Neuronal stem cell (in vitro differentiated cells): ENCODE results near the gene MAP3K15.
"Not testable (repeated sequence)": the region's sequence is repeated elsewhere in the genome, so short reads cannot be mapped to it uniquely, and the experiment has no call there.

Source experiments
- DNase-seq: peaks from one replicate; pipeline ENCODE4 v3.0.0-alpha.2; 2013; ENCODE audit warnings: low spot score
- H2AFZ ChIP-seq: one replicate; pipeline ENCODE4 v1.6.1; 2013; ENCODE audit warnings: mild to moderate bottlenecking, low read length, inconsistent platforms
- H2AK5ac ChIP-seq: 2 replicates; pipeline ENCODE4 v1.6.1; 2013; ENCODE audit warnings: low read depth, mild to moderate bottlenecking, inconsistent platforms, low read length, moderate library complexity, mixed read lengths
- H2BK120ac ChIP-seq: 2 replicates; pipeline ENCODE4 v1.6.1; 2013; ENCODE audit warnings: low read depth, mild to moderate bottlenecking, inconsistent platforms, low read length, moderate library complexity, mixed read lengths
- H2BK12ac ChIP-seq: one replicate; pipeline ENCODE4 v1.6.1; 2013; ENCODE audit warnings: low read length, inconsistent platforms
- H2BK15ac ChIP-seq: 2 replicates; pipeline ENCODE4 v1.6.1; 2013; ENCODE audit warnings: mild to moderate bottlenecking, low read length, inconsistent platforms, mixed read lengths
- H2BK5ac ChIP-seq: one replicate; pipeline ENCODE4 v1.6.1; 2013; ENCODE audit warnings: inconsistent platforms, mild to moderate bottlenecking, low read length, moderate library complexity
- H3K14ac ChIP-seq: one replicate; pipeline ENCODE4 v1.6.1; 2013; ENCODE audit warnings: low read length, inconsistent platforms
- H3K18ac ChIP-seq: 2 replicates; pipeline ENCODE4 v1.6.1; 2013; ENCODE audit warnings: low read length, inconsistent platforms
- H3K23ac ChIP-seq: 2 replicates; pipeline ENCODE4 v1.6.1; 2013; ENCODE audit warnings: low read depth, mild to moderate bottlenecking, mixed read lengths, low read length, inconsistent platforms; ENCODE audit not compliant: poor library complexity
- H3K27ac ChIP-seq: replicated peaks from 3 replicates; pipeline ENCODE4 v1.5.1; 2013; ENCODE audit warnings: low read length, inconsistent platforms
- H3K27me3 ChIP-seq, 3 experiments: 2 replicates each; pipeline ENCODE4 v1.6.1; 2013; ENCODE audit warnings: low read length in 3 of 3, mild to moderate bottlenecking in 2 of 3, inconsistent platforms in 1 of 3, low read depth in 1 of 3, mixed read lengths in 1 of 3, moderate library complexity in 1 of 3; ENCODE audit not compliant: control insufficient read depth in 3 of 3, insufficient read depth in 3 of 3
- H3K36me3 ChIP-seq, 2 donors: replicated peaks in 1 of 2; 2 replicates each; pipeline ENCODE4 v1.6.1; 2013; ENCODE audit warnings: low read length in 2 of 2; ENCODE audit not compliant: control insufficient read depth in 2 of 2, insufficient read depth in 2 of 2
- H3K4ac ChIP-seq: 2 replicates; pipeline ENCODE4 v1.6.1; 2013; ENCODE audit warnings: inconsistent platforms, mild to moderate bottlenecking, low read length, moderate library complexity
- H3K4me1 ChIP-seq, 2 donors: 1 replicate in 1 of 2; 2 replicates in 1 of 2; pipeline ENCODE4 v1.6.1; 2013; ENCODE audit warnings: low read length in 2 of 2, low read depth in 1 of 2; ENCODE audit not compliant: control insufficient read depth in 2 of 2, insufficient read depth in 1 of 2
- H3K4me2 ChIP-seq: one replicate; pipeline ENCODE4 v1.6.1; 2013; ENCODE audit warnings: mild to moderate bottlenecking, low read length, inconsistent platforms; ENCODE audit not compliant: insufficient read depth, poor library complexity, severe bottlenecking
- H3K4me3 ChIP-seq, 2 donors: 2 replicates each; pipeline ENCODE4 v1.5.1; 2013; ENCODE audit warnings: low read length in 2 of 2, mild to moderate bottlenecking in 2 of 2, inconsistent platforms in 1 of 2, moderate library complexity in 1 of 2
- H3K79me1 ChIP-seq: one replicate; pipeline ENCODE4 v1.6.1; 2013; ENCODE audit warnings: low read depth, mild to moderate bottlenecking, inconsistent platforms, low read length, moderate library complexity
- H3K9ac ChIP-seq: one replicate; pipeline ENCODE4 v1.6.1; 2013; ENCODE audit warnings: mild to moderate bottlenecking, low read depth, low read length, inconsistent platforms; ENCODE audit not compliant: poor library complexity
- H3K9me3 ChIP-seq, 2 donors: replicated peaks in 1 of 2; 2 replicates each; pipeline versions ENCODE3 to v1.6.1; 2013; ENCODE audit warnings: low read length in 2 of 2, mild to moderate bottlenecking in 2 of 2, inconsistent platforms in 1 of 2, low read depth in 1 of 2, mixed read lengths in 1 of 2, moderate library complexity in 1 of 2; ENCODE audit not compliant: control insufficient read depth in 2 of 2, insufficient read depth in 1 of 2
- H4K8ac ChIP-seq: one replicate; pipeline ENCODE4 v1.6.1; 2013; ENCODE audit warnings: low read depth, mild to moderate bottlenecking, inconsistent platforms, low read length, moderate library complexity
- H4K91ac ChIP-seq: one replicate; pipeline ENCODE4 v1.6.1; 2013; ENCODE audit warnings: low read length, low read depth, mild to moderate bottlenecking, inconsistent platforms; ENCODE audit not compliant: poor library complexity
- WGBS, 2 donors: extraction: QIAGEN DNeasy Blood & Tissue Kit; methylation state at CpG; one replicate each; pipeline ENCODE4 v1.1.7; 2013; ENCODE audit warnings: missing lambda C conversion rate in 2 of 2, mixed read lengths in 1 of 2; ENCODE audit not compliant: insufficient read length in 2 of 2, insufficient replicate concordance in 1 of 2; ENCODE audit errors: extremely low coverage in 2 of 2; 5-methylcytosine and 5-hydroxymethylcytosine counted together

MAP3K15 gene

GRCh38 chrX:19445772-19446171, 69.5 kb downstream of the MAP3K15 start:
- H3K4me2 ChIP-seq, H3K36me3 ChIP-seq, H2BK120ac ChIP-seq, H4K8ac ChIP-seq, H3K23ac ChIP-seq, H2BK15ac ChIP-seq, H3K27me3 ChIP-seq, DNase-seq, H3K14ac ChIP-seq, H3K4ac ChIP-seq, H4K91ac ChIP-seq, H2BK12ac ChIP-seq, H3K79me1 ChIP-seq, H2AK5ac ChIP-seq, H2BK5ac ChIP-seq, H2AFZ ChIP-seq, H3K27ac ChIP-seq, H3K18ac ChIP-seq, H3K9me3 ChIP-seq, H3K9ac ChIP-seq, H3K4me1 ChIP-seq, H3K4me3 ChIP-seq: not testable (repeated sequence)
- WGBS, 2 donors, result no CpG with 5 or more reads among the region's 10 CpGs

GRCh38 chrX:19443869-19444526, 71.3 kb downstream of the MAP3K15 start:
- no CpG with 5 or more reads among the region's 10 CpGs for WGBS, 2 donors
- no peak overlapping the region for H3K9ac ChIP-seq
- H2BK12ac ChIP-seq, result no peak overlapping the region

GRCh38 chrX:19440713-19441112, 74.6 kb downstream of the MAP3K15 start:
- no peak overlapping the region for H3K4me2 ChIP-seq
- no peak overlapping the region for H3K14ac ChIP-seq
- no peak overlapping the region for H2BK120ac ChIP-seq
- H3K4ac ChIP-seq, result no peak overlapping the region
- H3K4me3 ChIP-seq, result no peak overlapping the region
- H4K91ac ChIP-seq, result no peak overlapping the region
- no peak overlapping the region for H3K18ac ChIP-seq
- H3K79me1 ChIP-seq, result no peaks in the 10 kb centered on the region
- no peak for DNase-seq
- no peak overlapping the region for H2BK15ac ChIP-seq
- no peak overlapping the region for H2AFZ ChIP-seq
- no peak overlapping the region for H2AK5ac ChIP-seq
- H3K9ac ChIP-seq, result no peak overlapping the region
- H2BK5ac ChIP-seq, result no peak overlapping the region
- H3K4me1 ChIP-seq, result no peaks in the 10 kb centered on the region
- no peak overlapping the region for H4K8ac ChIP-seq
- no peaks in the 10 kb centered on the region for H3K9me3 ChIP-seq
- H3K27ac ChIP-seq, result no peak overlapping the region
- no CpG with 5 or more reads among the region's 3 CpGs for WGBS, 2 donors
- no peak overlapping the region for H2BK12ac ChIP-seq
- H3K23ac ChIP-seq, result no peak overlapping the region
- H3K27me3 ChIP-seq, result no peaks in the 10 kb centered on the region
- no peaks in the 10 kb centered on the region for H3K36me3 ChIP-seq

More at GRCh38 chrX:19443869-19444526, 71.3 kb downstream of the MAP3K15 start:
- Histone ChIP-seq H3K4me2 (no peak overlapping the region), H2BK15ac (no peak overlapping the region), H4K91ac (no peak overlapping the region), H3K79me1 (no peaks in the 10 kb centered on the region), H4K8ac (no peak overlapping the region), H3K27me3 (no peaks in the 10 kb centered on the region), H3K9me3 (no peaks in the 10 kb centered on the region), H2BK120ac (no peak overlapping the region), H2AFZ (no peak overlapping the region), H3K36me3 (no peaks in the 10 kb centered on the region), H3K4me1 (no peaks in the 10 kb centered on the region), H3K23ac (no peak overlapping the region), H3K14ac (no peak overlapping the region), H3K18ac (no peak overlapping the region), H3K4me3 (no peak overlapping the region), H2BK5ac (no peak overlapping the region), H2AK5ac (no peak overlapping the region), H3K27ac (no peak overlapping the region), H3K4ac (no peak overlapping the region)
- no peak for DNase-seq

- H2BK15ac ChIP-seq, H3K9ac ChIP-seq, DNase-seq, H3K27ac ChIP-seq, H3K4me3 ChIP-seq, H3K36me3 ChIP-seq, H2BK120ac ChIP-seq, H3K4me2 ChIP-seq, H2BK5ac ChIP-seq, H2AFZ ChIP-seq, H3K27me3 ChIP-seq, H3K9me3 ChIP-seq, H4K91ac ChIP-seq, H3K79me1 ChIP-seq, H3K23ac ChIP-seq, H4K8ac ChIP-seq, H3K14ac ChIP-seq, H3K4me1 ChIP-seq, H3K4ac ChIP-seq, H2AK5ac ChIP-seq, H2BK12ac ChIP-seq, H3K18ac ChIP-seq: not testable (repeated sequence)
- no CpG with 5 or more reads among the region's 4 CpGs for WGBS, 2 donors
These were observed 92.6 kb downstream of the MAP3K15 start for GRCh38 chrX:19422661-19423060.
